Right ventricle myocardium superior (tissue), 1 donor: Measurements from ENCODE around the gene SPRY2. TPM values are rescaled to one million over a fixed set of nuclear protein-coding genes. Genes with fewer than 3 reads are reported as not detected.
A peak's percentile ranks its signal among the peaks of the same experiment; 100 is the strongest.

ENCODE experiments used
- ATAC-seq: fragments of 200-7000 bp; cut with Tn5 transposase; one replicate; pipeline ENCODE4 v1.9.1; 2020; ENCODE audit warnings: mild to moderate bottlenecking; ENCODE audit not compliant: poor library complexity
- DNase-seq: peaks from one replicate; pipeline ENCODE4 v3.0.0-alpha.2; 2020
- intact Hi-C: fragments of 100-400 bp; cut with DNase I; formaldehyde crosslinking; loops from one replicate; pipeline ENCODE4 v1.11.2; 2022
- long read RNA-seq: library from polyadenylated mRNA; unstranded; transcript quantifications from one replicate; pipeline ENCODE4 v2.0.0, GENCODE V29; 2021
- total RNA-seq: library from RNA; stranded (reverse); fragmentation: NEBNext Ultra II Directional; extraction: Animal tissue kit (Norgen Biotek cat#: 25700); gene quantifications from one replicate; pipeline ENCODE4 v1.2.1, GENCODE V29; 2021
- donor health status: DM: no; HTN: yes; CAD: no; lungs with severe emphysema.

Gene SPRY2, protein sequence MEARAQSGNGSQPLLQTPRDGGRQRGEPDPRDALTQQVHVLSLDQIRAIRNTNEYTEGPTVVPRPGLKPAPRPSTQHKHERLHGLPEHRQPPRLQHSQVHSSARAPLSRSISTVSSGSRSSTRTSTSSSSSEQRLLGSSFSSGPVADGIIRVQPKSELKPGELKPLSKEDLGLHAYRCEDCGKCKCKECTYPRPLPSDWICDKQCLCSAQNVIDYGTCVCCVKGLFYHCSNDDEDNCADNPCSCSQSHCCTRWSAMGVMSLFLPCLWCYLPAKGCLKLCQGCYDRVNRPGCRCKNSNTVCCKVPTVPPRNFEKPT
- 35.8 TPM for total RNA-seq
- long read RNA-seq, transcript SPRY2-202 (2 exons, 2,111 nt) = major isoform, 114 of 128 reads
- long read RNA-seq, partial matches to known transcripts = 0 of 128 reads
- long read RNA-seq, other reads (novel, unspliced or antisense) = 11 of 128 reads

- peak; percentile 74 for ATAC-seq
- peak; percentile 97 for DNase-seq
- intact Hi-C loops = loop anchor here (2.0 to 5.0 kb wide), 2 partner anchors 200 to 564 kb away; no protein-coding TSS in a partner anchor
Measured at GRCh38 chr13:80341101-80341755, at the start of gene SPRY2. SPRY2 (minus strand) TSS chr13:80341126; CDS start chr13:80337705, 3,421 bp downstream.

DNA sequence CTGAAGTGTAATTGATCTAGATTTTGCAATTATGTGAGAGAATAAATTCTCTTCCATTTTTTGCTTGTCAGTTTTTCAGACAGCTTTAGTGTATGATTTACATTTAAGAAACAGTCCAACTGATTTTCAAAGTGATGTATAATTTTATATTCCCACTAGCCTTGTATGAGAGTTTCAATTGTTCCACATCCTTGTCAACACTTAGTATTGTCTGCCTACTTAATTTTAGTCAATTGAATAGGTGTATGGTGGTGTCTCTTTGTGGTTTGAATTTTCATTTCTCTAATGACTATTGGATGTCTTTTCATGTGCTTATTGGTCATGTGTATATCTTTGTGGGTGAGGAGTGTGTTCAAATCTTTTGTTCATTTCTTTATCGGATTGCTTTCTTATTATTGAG is 49.4 kb upstream of the SPRY2 start:
- intact Hi-C loops = no loop called here
- ATAC-seq = no peak
- no peak for DNase-seq

GRCh38 chr13:80389073-80390038 is 48.4 kb upstream of the SPRY2 start:
- peak; percentile 81 for ATAC-seq
- intact Hi-C loops = no loop called here
- no peak for DNase-seq

DNA sequence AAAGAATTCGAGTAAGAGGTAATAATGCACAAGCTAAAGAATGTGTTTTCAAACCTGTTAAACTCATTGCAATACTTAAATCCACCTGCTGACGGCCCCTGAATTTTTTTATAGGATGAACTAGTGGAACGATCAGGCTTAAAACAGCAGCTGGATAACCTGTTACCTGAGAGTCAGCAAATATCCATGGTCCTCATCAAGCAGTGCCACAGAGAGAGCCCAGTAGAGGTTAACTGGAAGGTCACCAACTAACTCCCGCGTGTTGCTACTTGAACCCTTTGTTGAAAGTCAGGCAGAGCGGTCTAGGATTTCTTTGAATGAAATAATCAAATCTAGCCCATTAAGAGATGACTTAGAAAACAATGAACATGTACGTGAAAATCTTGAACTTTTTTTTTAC is 47.6 kb upstream of the SPRY2 start:
- ATAC-seq (no peak), DNase-seq (no peak)
- intact Hi-C loops = no loop called here

- DNase-seq (no peak), ATAC-seq (no peak)
- intact Hi-C loops = no loop called here
Measured at GRCh38 chr13:80386592-80386991, 45.7 kb upstream of the SPRY2 start.

GRCh38 chr13:80386002-80386401 is 45.1 kb upstream of the SPRY2 start:
- no peak for ATAC-seq
- intact Hi-C loops = no loop called here
- no peak for DNase-seq

DNA sequence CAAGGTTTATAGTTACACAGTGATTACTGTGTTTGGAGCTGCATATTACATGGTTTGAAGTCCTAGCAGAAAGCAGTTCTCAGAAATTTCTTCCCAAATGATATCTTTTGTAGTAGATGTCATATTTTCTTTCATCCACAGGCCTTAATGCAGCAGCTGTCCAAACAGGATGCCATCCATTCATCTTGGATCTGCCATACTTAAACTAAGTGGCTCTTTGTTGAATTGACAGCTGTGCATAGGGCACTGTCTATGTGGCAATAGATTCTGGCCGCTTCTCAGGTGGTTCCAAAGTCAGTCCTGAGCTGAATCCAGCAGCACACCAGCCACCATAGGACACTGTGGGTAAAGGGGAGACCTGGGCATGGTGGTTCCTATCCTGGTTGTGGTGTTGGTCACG is 41.6 kb upstream of the SPRY2 start:
- intact Hi-C loops = no loop called here
- ATAC-seq (no peak), DNase-seq (no peak)

DNA sequence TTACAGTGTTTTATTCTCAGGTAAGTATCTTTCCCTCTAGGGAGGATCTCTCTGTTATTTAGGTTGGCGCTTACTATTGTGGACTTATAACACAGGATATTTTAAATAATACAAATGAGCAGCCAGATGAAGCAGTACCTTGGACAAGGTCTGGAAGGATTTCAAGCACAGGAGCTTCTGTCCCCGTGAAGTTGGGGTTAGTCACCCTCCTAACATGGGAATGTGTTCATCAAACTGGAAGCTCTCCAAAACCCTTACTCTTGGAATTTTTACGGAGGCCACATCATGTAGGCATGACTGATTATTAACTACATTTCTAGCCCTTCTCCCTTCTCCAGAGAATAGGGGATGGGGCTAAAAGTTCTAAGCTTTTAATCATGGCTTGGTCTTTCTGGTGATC is 38.3 kb upstream of the SPRY2 start:
- DNase-seq (no peak), ATAC-seq (no peak)
- intact Hi-C loops = no loop called here

DNA sequence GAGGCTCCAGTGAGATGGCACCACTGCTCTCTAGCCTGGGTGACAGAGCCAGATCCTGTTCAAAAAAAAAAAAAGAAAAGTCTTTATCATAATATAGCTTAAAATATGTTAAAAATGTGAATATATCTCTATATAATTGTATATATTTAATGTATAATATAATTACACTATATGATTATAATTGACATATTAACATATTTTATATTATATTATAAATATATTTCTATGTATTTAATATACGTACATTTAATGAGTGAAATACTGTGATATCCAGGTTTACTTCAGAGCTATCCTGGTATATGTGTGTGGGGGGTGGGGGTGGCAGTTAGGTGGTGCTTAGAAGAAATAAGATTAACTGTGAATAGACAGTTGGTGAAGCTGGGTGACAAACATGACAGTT is 35.6 kb upstream of the SPRY2 start:
- ATAC-seq (no peak), DNase-seq (no peak)
- intact Hi-C loops = no loop called here

DNA sequence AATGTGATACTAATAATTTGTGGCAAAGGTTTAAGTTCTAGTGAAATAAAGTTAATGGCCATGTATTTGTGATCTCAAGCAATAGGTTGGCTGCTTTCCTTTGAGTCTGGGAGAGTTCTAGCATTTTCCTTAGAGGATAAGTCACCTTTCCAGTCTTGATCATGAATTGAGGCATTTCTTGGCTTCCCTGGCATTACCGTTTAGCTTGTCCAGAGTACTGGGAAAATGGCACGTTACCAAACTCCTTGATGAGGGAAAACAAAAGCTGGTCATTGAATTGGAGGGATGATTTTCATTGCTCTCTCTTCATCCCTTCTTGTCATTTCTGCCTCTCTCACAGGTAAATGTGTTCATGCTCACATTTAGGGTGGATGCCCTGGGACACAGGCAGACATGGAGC is 34.0 kb upstream of the SPRY2 start:
- DNase-seq = no peak
- no peak for ATAC-seq
- intact Hi-C loops = no loop called here

DNA sequence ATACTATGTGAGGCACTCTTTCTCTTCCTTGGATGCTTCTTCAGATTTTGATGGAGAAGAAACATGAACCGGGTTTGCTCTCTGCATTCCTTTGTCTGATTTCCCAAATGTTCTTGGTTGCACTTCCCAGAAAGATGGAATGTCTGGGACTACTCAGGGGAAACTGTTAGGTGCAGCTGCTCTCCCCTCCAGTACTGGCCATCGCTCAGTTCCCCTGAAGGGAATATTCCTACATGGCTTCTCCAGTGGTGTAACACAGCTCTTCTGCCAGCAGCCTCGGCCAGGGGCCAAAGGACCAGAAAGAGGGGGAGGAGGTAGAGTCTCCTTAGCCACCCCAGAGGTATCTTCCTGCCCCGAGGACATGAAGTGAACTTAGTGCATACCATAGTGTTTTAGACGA is 33.5 kb upstream of the SPRY2 start:
- intact Hi-C loops = no loop called here
- ATAC-seq = peak; percentile 94
- DNase-seq = peak; percentile 85

- DNase-seq (no peak), ATAC-seq (no peak)
- intact Hi-C loops = no loop called here
Measured at GRCh38 chr13:80371840-80372509, 31.0 kb upstream of the SPRY2 start.

GRCh38 chr13:80367473-80367872 is 26.5 kb upstream of the SPRY2 start:
- no peak for DNase-seq
- ATAC-seq = no peak
- intact Hi-C loops = loop anchor here (10.0 kb wide), 1 partner anchor 683 kb away; no protein-coding TSS in a partner anchor

DNA sequence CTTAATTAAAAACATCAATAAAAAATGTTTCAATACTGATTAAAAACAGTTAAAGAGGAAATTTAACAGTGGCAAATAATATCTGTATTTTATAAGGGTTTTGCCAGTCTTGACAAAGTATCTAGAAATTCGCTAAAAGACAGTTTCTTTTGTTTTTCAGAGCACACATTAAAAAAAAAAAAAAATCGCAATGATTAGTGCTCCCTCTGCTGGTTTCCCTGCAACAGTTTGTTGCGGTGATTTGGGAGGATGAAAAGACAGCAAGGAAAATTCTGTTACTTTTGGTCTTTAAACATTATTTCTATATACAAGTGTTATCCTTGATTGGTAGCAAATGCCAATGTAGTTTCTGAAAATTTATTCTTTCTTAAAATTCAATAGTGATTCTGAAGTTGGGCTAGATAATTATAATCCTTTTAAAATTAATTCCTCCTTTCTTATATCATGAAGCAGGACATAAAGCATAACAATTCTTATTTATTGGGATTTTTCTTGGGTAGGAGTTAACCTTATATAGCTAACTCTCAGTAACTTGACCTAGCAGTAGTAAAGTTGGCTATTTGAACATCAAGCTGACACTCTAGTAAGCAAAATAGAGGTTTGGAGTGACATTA is 23.1 kb upstream of the SPRY2 start:
- intact Hi-C loops = loop anchor here (10.0 kb wide), 1 partner anchor 679 kb away; no protein-coding TSS in a partner anchor
- no peak for DNase-seq
- no peak for ATAC-seq

DNA sequence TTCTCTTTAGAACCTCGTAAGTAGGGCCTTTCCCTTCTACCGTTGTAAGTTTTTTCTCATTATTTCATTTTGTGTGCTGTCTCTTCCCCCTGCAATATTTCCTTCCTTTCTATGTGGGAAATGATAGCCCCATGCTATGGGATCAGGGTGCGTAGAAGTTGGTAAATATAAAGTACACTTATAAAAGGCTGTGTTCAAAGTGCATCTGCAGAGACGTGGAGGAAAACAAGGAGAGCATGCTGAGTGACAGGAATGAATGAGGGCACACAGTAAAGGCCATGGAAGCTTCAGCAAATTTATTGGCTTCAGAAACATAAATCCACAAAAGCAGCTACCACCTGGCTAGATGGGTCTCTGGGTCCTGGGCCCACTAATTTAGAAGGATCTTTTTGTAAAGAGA is 21.6 kb upstream of the SPRY2 start:
- DNase-seq (no peak), ATAC-seq (no peak)
- intact Hi-C loops = loop anchor here (10.0 kb wide), 1 partner anchor 678 kb away; no protein-coding TSS in a partner anchor

- intact Hi-C loops = loop anchor here (10.0 kb wide), 1 partner anchor 677 kb away; no protein-coding TSS in a partner anchor
- DNase-seq (no peak), ATAC-seq (peak; percentile 45)
Measured at GRCh38 chr13:80361883-80362327, 21.0 kb upstream of the SPRY2 start.

DNA sequence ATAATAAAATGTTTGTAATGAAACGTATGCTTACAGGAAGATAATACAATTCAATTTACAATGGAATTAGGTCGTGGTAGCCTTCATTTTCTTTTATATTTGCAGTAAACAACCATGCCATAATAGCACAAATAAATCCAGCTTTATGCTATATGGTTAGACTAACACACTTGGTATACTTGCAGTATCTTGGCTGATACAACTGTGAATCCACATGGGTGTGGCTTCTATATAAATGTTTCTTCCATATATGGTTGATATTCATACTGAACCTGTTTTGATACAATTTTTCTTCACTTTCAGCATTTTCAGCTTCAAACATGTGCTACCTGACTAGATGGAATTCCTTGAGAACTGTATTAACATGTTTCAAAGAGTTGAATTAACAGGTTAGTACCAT is 20.4 kb upstream of the SPRY2 start:
- intact Hi-C loops = loop anchor here (10.0 kb wide), 1 partner anchor 676 kb away; no protein-coding TSS in a partner anchor
- DNase-seq (no peak), ATAC-seq (no peak)

GRCh38 chr13:80360453-80360800 is 19.5 kb upstream of the SPRY2 start:
- ATAC-seq (no peak), DNase-seq (no peak)
- intact Hi-C loops = loop anchor here (10.0 kb wide), 1 partner anchor 676 kb away; no protein-coding TSS in a partner anchor
